Activated T-helper 2 cell treated with anti-CD3 and anti-CD28 coated beads, Interferon-gamma antibody, Interleukin-2, Interleukin-4, amounts not matched to agents 10 μg/mL and 5 μg/mL and 100 μg/mL, durations not matched to agents 14 hours and 24 hours and 36 hours (primary cell): ENCODE data around the gene EPB41L4B. TPM values are rescaled to one million over a fixed set of nuclear protein-coding genes. Genes with fewer than 3 reads are reported as not detected.
"Not testable (repeated sequence)": the region's sequence is repeated elsewhere in the genome, so short reads cannot be mapped to it uniquely, and the experiment has no call there.

Experiments
- DNase-seq: peaks from one replicate; pipeline ENCODE4 v3.0.0; 2021; ENCODE audit warnings: low spot score
- H3K27ac Mint-ChIP-seq: one replicate; pipeline ENCODE4 v1.8.0; 2021; ENCODE audit warnings: mixed read lengths
- H3K27me3 Mint-ChIP-seq: one replicate; pipeline ENCODE4 v1.8.0; 2021; ENCODE audit warnings: low read depth, mixed read lengths
- H3K36me3 Mint-ChIP-seq: one replicate; pipeline ENCODE4 v1.8.0; 2021; ENCODE audit warnings: low read depth, mixed read lengths
- H3K4me1 Mint-ChIP-seq: one replicate; pipeline ENCODE4 v1.8.0; 2021; ENCODE audit warnings: low read depth, mixed read lengths
- H3K4me3 Mint-ChIP-seq: one replicate; pipeline ENCODE4 v1.8.0; 2021; ENCODE audit warnings: low read depth, mild to moderate bottlenecking, moderate library complexity, mixed read lengths
- H3K9me3 Mint-ChIP-seq: one replicate; pipeline ENCODE4 v1.8.0; 2021; ENCODE audit warnings: mixed read lengths
- intact Hi-C: fragments of 100-400 bp; cut with micrococcal nuclease; formaldehyde crosslinking; loops from one replicate; pipeline ENCODE4 v1.15.1; 2023
- total RNA-seq: library from RNA; stranded (reverse); gene quantifications from 2 replicates; pipeline ENCODE4 v1.2.3, GENCODE V29; 2022

EPB41L4B gene
- total RNA-seq, 1 donor from 2014 or later = 1.6 TPM

DNA sequence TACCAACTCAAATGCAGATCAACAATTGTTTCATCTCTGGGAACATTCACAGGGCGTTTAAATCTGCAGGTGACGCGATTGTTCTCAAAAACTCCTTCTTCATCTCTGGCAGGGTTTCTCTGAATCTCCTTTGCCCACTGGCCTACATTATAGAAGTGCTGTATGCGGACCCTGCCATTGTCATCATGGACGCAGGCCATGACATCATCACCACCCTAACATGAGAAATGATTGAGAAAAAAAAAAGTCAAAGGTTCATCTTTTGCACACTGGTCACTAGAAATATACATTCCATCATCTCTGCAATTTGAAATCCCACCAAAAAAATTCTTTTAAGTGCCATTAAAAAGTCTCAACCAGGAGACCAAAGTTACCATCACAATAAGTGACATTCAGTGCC, 179.5 kb downstream of the EPB41L4B start:
- Mint-ChIP-seq H3K27me3 (peaks cover 26% of the 10 kb centered on the region), H3K4me3 (no peak overlapping the region), H3K36me3 (no peaks in the 10 kb centered on the region), H3K9me3 (no peaks in the 10 kb centered on the region), H3K4me1 (peaks cover 4% of the 10 kb centered on the region), H3K27ac (no peak overlapping the region)
- intact Hi-C loops = no loop called here
- DNase-seq = no peak

DNA sequence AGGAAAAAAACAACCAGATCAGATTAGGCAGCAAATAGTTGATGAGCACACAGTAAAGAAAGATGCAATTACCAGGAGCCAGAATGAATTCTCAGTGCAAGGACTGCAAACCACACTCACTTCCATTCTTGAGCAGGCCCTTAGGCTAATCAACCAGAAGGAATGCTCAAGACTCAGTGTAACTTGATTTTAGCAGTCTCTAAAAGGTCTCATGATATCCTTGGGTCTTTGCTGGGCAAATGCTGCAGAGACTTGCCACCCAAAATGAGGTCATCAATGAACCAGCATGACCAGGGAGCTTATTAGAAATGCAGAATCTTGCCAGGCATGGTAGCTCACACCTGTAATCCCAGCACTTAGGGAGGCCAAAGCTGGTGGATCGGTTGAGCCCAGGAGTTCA, 181.0 kb downstream of the EPB41L4B start:
- H3K4me1 Mint-ChIP-seq = peaks cover 4% of the 10 kb centered on the region
- H3K9me3 Mint-ChIP-seq = no peaks in the 10 kb centered on the region
- H3K27me3 Mint-ChIP-seq = peaks cover 23% of the 10 kb centered on the region
- no peak overlapping the region for H3K4me3 Mint-ChIP-seq
- H3K36me3 Mint-ChIP-seq = no peaks in the 10 kb centered on the region
- intact Hi-C loops = no loop called here
- DNase-seq = no peak
- H3K27ac Mint-ChIP-seq = no peak overlapping the region

DNA sequence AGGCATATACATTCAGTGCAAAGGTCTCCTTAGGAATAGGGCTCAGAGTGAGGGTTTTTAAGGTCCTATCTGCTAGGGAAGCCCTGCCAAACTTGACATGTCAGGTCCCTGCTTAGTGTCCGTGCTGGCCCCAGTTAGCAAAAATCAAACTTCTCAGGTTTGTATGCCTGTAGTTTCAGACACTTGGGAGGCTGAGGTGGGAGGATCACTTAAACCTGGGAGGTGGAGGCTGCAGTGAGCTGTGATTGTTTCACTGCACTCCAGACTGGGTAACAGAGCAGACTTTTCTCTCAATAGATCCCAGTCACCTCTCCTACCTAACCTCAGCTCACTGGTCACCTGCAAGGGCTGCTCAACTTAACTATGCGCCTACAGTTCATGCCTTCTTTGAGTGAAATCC, 182.4 kb downstream of the EPB41L4B start:
- Mint-ChIP-seq H3K27ac (no peak overlapping the region), H3K4me1 (no peaks in the 10 kb centered on the region), H3K4me3 (no peak overlapping the region), H3K9me3 (no peaks in the 10 kb centered on the region), H3K27me3 (peaks cover 29% of the 10 kb centered on the region), H3K36me3 (no peaks in the 10 kb centered on the region)
- intact Hi-C loops = no loop called here
- DNase-seq = no peak

DNA sequence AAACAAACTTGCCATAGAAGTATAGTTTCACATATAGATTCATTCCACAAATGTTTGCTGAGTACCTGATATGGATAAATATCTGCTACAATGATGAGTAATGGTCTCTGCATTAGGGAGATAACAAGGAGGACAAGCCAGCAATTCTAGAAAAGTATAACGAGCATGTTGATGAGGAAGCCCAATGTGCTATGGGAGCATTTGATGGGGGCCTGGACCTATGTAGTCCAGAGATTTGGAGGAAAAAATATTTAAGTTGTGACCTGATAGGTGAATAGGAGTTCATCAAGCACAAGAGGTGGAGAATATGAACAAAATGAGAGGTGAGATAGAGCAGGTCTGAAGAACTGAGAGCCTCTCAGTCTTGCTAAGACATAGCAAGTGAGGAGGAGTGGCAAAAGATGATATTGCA, 186.7 kb downstream of the EPB41L4B start:
- no peaks in the 10 kb centered on the region for H3K36me3 Mint-ChIP-seq
- H3K4me1 Mint-ChIP-seq = peaks cover 1% of the 10 kb centered on the region
- H3K9me3 Mint-ChIP-seq = no peaks in the 10 kb centered on the region
- intact Hi-C loops = no loop called here
- no peak overlapping the region for H3K4me3 Mint-ChIP-seq
- H3K27ac Mint-ChIP-seq = no peak overlapping the region
- DNase-seq = no peak
- H3K27me3 Mint-ChIP-seq = peaks cover 19% of the 10 kb centered on the region

DNA sequence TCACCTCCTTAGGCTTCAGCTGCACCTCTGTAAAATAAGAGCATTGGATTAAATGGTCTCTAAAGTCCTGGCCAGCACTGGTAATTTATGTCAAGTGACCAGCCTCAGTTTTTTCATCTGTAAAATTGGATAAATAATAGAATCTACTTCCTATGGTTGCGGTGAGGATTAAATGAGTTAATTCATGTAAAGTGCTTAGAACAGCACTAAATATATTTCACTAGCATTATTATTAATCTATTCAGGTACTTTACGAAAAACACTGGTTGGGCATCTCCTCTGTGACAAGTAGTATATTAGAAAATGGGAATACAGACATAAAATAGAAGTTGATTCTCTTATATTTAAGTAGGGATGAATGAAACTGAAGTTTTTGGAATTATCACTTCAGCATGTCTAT, 187.3 kb downstream of the EPB41L4B start:
- DNase-seq = no peak
- H3K27ac Mint-ChIP-seq = no peak overlapping the region
- no peaks in the 10 kb centered on the region for H3K9me3 Mint-ChIP-seq
- no peaks in the 10 kb centered on the region for H3K36me3 Mint-ChIP-seq
- peaks cover 1% of the 10 kb centered on the region for H3K4me1 Mint-ChIP-seq
- H3K4me3 Mint-ChIP-seq = no peak overlapping the region
- peaks cover 19% of the 10 kb centered on the region for H3K27me3 Mint-ChIP-seq
- intact Hi-C loops = no loop called here

DNA sequence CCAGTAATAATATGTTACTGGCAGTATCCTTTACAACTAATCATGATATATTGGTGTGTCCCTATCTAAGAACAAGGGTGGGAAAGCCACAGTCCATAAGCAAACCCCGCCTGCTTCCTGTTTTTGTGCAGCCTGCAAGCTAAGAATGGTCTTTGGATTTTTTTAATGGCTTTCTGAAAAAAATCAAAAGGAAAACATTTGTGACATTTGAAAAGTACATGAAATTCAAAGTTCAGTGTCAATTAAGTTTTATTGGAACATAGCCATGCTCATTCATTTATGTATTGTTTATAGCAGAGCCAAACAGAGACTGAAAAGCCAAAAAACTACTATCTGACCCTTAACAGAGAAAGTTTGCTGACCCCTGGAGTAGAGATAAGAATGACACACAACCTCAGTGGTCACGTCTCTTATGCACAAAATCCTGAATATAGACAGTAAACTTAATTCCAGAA, 188.3 kb downstream of the EPB41L4B start:
- Mint-ChIP-seq H3K27me3 (peaks cover 15% of the 10 kb centered on the region), H3K9me3 (no peaks in the 10 kb centered on the region), H3K27ac (no peak overlapping the region), H3K4me3 (no peak overlapping the region), H3K4me1 (peaks cover 1% of the 10 kb centered on the region), H3K36me3 (no peaks in the 10 kb centered on the region)
- intact Hi-C loops = no loop called here
- DNase-seq = no peak

DNA sequence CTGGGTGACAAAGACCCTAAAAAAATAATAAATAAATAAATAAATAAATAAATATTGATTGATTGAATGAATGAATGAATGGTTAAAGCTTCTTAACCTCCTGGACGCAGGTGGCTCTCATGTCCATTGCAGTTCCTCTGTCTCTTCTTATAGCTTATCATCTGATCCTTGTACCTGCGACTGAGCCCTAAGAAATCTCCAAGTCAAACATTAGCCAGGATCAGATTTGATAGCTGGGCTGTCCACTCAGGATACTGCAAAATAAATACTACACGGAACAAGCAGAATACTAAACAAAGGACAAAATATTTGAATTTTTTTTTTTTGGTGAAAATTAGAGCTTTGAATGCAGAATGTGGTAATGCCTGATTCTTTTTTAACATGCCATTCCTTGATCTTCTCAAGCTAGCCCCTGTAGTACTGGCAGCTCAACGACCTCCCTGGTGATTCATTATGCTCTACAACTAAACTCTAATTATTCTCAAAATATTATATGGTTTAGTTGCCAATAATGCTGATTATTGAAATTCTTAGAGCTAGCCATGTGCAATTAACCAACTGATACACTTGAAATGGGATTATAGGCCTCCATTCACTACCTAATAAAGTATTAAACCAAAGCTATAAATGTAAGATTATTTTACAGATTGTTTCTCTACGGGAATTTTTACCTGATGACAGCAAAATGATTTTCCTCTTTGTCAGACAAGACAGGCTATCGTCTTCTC, 191.2 kb downstream of the EPB41L4B start:
- peaks cover 1% of the 10 kb centered on the region for H3K4me1 Mint-ChIP-seq
- DNase-seq = no peak
- peaks cover 9% of the 10 kb centered on the region for H3K27me3 Mint-ChIP-seq
- intact Hi-C loops = no loop called here
- H3K9me3 Mint-ChIP-seq = no peaks in the 10 kb centered on the region
- no peak overlapping the region for H3K27ac Mint-ChIP-seq
- H3K36me3 Mint-ChIP-seq = no peaks in the 10 kb centered on the region
- no peak overlapping the region for H3K4me3 Mint-ChIP-seq

DNA sequence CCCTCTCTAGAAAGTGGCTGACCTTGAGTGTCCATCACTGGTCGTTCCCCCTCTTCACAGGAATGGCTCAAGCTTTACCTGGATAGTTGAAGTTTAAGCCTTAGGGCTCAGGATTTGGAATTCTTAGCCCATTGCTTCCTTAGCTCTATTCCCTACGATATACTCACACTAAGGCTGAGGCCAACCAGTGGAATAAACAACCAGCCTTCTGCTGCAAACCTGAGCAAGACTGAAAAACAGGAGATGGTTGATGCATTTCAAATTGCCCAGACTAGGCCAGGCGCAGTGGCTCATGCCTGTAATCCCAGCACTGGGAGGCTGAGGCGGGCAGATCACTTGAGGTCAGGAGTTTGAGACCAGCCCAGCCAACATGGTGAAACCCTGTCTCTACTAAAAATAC, 194.2 kb downstream of the EPB41L4B start:
- H3K36me3 Mint-ChIP-seq, DNase-seq, H3K4me1 Mint-ChIP-seq, intact Hi-C loops, H3K27me3 Mint-ChIP-seq, H3K4me3 Mint-ChIP-seq, H3K27ac Mint-ChIP-seq, H3K9me3 Mint-ChIP-seq: not testable (repeated sequence)

DNA sequence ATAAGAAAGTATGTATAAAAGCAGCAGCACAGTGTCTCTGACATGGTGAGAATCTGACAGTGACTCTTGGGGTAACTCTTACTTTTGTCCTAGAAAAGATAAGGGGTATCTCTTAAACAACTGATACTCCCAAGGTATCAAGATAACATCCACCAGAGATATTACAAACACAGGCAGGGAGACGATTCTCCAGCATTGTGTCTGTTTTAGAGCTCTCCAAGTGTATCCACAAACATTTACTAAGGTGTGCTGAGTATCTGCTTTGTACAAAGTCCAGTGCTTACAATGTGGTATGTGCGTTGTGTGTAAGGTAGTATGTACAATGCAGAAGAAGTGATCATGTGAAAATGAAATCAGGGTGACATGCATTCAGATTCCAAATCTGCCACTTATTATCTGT, 196.7 kb downstream of the EPB41L4B start:
- DNase-seq = no peak
- intact Hi-C loops = no loop called here
- Mint-ChIP-seq H3K27ac (no peak overlapping the region), H3K4me3 (no peak overlapping the region), H3K27me3 (peaks cover 4% of the 10 kb centered on the region), H3K9me3 (no peaks in the 10 kb centered on the region), H3K36me3 (no peaks in the 10 kb centered on the region), H3K4me1 (peaks cover 10% of the 10 kb centered on the region)

DNA sequence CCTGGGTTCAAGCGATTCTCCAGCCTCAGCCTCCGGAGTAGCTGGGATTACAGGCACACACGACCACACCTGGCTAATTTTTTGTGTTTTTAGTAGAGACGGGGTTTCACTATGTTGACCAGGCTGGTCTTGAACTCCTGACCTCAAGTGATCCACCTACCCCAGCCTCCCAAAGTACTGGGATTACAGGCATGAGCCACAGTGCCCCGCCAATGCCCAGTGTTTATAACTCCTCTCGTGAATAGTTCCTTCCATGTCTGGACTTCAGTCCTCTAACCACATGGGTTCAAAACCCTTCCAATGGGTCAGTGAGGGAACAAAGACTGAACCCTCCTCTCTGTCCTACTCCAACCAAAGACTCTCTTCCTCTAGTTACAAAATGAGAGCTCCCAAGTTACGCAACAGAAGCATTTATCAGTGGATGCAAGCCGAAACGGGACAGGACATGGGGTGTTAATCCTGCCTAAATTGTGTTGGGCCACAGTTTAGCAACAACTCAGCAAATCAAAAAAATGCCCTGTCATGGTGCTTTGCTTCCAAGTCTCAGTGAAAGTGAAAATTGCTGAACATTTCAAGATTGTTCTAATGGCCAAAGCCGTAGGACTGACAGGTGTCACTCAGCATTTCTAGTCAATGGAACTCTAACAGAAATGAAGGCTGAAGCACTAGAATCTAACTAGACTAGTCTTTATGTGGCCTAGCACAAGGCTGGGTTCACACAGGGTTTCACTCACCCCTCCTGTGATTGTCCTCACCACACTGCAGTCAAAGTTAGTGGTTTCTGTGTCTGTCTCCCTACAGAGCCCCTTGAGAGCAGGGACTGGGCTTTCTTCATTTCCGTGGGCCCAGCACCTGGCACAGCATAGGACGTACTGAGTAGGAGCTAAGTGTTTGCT, 197.9 kb downstream of the EPB41L4B start:
- H3K4me3 Mint-ChIP-seq = no peak overlapping the region
- H3K27me3 Mint-ChIP-seq = peaks cover 4% of the 10 kb centered on the region
- H3K36me3 Mint-ChIP-seq = peaks cover 6% of the 10 kb centered on the region
- no peak overlapping the region for H3K27ac Mint-ChIP-seq
- H3K4me1 Mint-ChIP-seq = peaks cover 18% of the 10 kb centered on the region
- DNase-seq = no peak
- intact Hi-C loops = no loop called here
- H3K9me3 Mint-ChIP-seq = no peaks in the 10 kb centered on the region

Other genes starting within 250 kb of the EPB41L4B start
- 24.0 and 25.8 TPM in 2 replicates for gene TMEM245, start 201.1 kb downstream of the EPB41L4B start, total RNA-seq
- gene FRRS1L, start 153.8 kb downstream of the EPB41L4B start, total RNA-seq = not detected in 2 replicates
- gene PTPN3, start 177.2 kb upstream of the EPB41L4B start, total RNA-seq = 9.2 and 9.4 TPM in 2 replicates